ENCODE data around the gene PIGX.

Gene PIGX

GRCh38 chr3:196711838-196712513 lies at the start of gene PIGX, which contains the start of gene CEP19:
Gene PIGX (plus strand): TSS chr3:196712377.
Gene CEP19 (minus strand): TSS chr3:196712250. CDS start chr3:196708657, 3,593 bp downstream.
- peak; percentile 93 to 94 for DNase-seq

DNA sequence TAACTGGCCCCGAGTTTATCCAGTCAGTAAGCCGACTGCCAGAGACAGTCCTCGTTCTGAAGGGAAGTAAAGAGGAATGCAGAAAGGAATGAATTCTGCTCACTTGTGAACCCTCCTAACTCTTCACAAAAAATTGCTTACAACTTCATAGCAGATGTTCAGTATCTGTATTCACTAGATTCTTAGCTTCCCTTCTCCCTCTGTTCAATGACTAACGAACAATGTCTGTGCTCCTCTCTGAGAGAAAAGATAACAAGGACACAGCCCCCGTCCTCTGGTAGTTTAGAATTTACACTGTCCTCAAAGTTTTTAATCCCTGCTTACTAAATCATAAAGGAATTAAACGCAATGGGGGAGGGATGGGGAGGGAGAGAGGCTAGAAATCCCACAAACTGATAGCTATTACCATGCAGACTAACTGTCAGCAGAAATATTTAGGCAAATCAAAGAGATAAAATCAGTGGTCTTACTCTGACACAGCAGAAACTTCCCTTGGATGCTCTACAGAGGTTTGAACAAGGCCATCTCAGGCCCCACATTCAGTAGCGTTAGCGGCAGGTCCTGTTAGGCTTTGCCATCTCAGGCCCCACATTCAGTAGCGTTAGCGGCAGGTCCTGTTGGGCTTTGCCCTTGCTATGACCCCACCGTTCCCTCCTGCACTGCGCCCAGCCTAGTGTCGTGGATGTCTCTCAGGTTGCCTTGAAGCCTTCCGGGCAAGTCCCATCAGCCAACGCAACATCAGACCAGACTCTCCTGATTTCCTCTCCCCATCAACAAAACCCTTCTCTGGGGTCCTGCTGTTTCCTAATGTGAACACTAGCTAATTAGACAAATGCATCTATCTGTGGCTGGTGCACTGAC lies 49.2 kb upstream of the PIGX start:
- DNase-seq: no peak

- DNase-seq: no peak
Measured at GRCh38 chr3:196666001-196666867, 45.9 kb upstream of the PIGX start.

DNA sequence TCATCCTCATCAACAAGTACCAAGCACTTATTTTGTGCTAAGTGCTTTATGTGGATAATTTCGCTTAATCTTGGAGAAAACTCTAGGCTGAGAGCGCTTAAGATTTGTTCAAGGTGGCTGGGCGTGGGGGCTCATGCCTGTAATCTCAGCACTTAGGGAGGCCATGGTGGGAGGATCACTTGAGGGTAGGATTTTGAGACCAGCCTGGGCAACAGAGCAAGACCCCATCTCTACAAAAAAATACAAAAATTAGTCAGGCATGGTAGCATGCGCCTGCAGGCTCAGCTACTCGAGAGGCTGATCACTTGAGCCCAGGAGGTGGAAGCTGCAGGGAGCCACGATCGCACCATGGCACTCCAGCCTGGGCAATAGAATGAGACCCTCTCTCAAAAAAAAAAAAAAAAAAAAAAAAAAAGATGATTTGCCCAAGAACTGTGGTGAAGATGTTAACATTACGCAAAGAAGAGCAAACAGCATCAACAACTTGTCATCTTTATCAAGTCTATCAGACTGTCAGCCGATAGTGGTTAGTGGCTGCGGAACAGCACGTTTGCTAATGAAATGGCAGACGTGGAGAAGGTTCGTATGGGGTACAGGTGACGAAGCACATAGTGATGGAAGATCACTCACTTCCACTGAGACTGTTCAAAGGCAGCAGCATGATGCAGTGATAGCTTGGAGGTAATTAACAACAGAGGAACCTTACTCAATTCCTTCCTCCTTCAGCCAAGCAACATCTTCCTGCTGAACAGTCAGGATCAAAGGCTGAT lies 44.9 kb upstream of the PIGX start:
- DNase-seq: no peak

DNA sequence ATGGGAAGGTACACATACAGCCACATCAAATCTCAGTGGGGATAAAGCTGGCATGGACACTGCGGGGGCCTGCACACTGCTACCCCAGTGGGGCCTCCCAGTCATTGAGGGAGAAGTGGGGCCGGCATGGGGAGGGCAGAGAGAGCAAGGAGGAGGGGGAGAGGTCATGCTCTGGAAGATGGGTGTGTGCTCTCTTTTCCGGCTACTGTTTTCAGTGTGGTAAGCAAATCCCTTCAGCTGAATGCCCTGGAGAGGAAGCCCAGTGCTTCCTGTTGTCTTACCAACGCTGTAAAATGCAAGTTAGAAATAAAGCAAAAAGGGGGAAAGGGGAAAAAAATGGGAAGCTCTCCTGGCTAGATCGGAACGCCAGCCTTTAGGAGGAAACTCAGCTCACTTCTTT lies 41.8 kb upstream of the PIGX start:
- DNase-seq: no peak

- no peak for DNase-seq
Measured at GRCh38 chr3:196673632-196674031, 38.5 kb upstream of the PIGX start.

DNA sequence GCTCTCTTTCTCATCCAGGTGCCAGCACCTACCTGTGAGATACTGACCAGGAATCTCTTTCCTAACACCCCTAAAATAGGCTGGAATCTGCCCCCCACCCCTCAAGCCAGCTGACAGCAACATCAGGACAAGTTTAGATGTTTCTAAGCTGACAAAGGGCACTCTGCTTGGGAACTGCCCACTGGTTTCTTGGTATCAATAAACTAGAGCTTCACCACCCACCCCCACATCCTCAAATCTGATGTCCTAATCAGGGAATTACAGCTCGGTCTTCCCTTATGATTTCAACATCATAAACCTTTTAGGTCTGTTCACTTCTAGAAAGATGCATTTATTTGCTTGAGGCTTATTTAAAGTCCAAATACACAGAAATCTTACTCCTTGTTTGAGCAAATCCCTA lies 34.8 kb upstream of the PIGX start:
- no peak for DNase-seq

DNA sequence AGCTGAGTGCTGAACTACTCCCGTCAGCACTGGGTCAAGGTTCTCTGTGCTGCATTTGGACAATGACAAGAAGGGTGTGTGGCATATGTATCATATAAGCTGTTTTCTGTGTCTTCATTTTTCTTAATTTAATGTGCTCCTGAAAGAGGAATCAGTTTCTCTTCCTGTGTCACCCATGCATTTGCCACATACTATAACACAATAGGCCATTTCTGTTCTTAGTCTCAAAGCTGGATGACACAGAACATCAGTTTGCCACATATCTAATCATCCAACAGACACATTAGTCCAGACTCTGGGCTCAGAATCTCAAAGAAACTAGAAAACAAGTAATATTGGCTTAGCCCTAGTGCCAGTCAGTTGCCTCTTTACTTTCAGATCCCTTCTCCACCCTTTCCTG lies 34.2 kb upstream of the PIGX start:
- DNase-seq: no peak

DNA sequence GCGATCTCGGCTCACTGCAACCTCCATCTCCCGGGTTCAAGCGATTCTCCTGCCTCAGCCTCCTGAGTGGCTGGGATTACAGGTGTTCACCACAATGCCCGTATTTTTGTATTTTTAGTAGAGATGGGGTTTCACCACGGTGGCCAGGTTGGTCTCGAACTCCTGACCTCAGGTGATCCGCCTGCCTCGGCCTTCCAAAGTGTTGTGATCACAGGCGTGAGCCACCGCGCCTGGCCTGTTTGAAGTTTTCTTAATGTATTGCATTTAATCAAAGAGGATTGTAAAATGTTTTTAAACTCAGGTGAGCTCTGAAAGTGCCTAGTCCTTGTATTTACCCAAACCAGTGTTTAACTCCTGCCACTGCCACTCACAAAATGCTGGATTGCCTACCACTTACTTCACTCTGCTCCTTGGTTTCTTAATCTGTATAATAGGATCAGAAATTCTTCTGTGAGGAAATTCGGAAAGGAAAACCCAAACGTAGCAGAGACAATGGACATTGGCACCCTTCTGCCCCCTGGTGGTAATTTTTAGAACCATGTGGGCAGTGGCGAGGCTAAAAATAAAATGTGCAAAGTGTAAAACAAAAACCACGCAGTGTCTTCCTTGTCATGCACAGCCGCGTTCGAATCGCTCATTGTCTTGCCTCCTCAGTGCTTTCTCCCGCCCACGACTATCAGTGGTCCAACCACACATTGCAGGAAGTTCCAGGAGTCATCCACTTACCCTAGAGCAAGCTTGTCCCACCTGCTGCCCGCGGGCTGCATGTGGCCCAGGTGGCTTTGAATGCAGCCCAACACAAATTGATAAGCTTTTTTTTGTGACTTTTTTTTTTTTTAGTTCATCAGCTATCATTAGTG lies 27.4 kb upstream of the PIGX start:
- DNase-seq: peak; percentile 64 to 80

DNA sequence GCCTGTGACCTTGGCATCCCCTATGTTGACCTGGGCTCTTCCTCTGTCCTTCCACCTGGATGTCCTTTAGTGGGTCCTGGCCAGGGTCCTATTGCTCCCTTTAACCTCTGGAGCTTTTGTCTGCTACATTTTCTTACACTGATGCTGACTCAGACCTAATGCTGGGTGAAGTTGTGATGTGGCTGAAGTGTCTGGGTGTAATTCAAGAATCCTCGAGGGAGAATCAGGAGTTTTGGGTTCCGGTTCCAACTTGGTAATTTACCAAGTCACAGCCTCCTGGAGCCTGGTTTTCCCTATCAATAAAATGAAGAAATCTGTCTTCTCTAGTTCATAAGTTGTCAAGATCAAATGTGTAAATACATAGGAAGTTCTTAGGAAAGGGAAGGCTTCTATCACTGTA lies 25.7 kb upstream of the PIGX start:
- no peak for DNase-seq

DNA sequence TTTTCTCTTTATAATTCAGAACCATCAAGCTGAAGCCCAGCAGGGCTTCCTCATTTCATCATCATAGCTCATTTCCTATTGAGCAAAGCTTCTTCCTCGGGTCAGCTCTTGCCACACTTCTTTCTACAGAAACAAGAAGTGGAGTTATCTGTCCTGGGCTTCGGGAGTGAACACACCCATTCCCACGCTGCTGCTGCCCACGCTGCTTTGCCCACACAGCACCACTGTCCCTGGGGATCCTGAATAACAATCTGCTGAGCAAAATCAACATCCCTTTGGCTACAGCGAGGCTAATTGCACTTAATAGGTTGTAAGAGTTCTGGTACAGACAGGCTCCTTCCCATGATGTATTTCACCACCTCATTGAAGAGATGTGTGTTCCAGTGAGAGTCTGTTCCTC lies 23.8 kb upstream of the PIGX start:
- DNase-seq: peak; percentile 19 to 40

GRCh38 chr3:196689941-196690660 lies 22.1 kb upstream of the PIGX start:
- DNase-seq: no peak

DNA sequence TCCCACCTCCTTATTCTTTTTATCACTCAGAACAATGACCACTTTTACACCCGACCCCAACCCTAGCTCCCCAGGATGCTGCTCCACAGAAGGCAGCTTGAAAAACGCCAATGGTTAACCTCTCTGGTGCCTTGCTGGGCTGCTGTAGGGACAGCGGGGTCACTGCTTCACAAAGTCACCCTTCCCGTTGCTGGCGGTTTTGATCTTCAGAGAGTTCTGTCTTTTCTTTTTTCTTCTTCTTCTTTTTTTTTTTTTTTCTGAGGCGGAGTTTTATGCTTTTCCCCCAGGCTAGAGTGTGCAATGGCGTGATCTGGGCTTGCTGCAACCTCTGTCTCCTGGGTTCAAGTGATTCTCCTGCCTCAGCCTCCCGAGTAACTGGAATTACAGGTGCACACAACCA lies 20.8 kb upstream of the PIGX start:
- DNase-seq: no peak

DNA sequence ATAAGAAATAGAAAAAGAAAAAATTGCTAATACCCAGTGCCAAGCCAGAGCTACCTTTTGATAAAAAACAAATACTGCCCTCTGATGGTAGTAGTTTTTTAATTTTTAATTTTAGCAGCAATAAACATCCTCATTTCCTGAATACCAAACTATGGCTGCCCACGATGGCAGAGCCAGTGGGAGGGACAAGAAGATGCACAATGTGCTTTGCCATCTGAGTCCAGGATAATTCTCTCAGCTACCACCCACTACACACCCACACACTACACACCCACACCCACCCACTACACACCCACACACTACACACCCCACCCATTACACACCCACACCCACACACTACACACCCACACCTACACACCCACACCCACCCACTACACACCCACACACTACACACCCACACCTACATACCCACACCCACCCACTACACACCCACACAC lies 18.0 kb upstream of the PIGX start:
- peak; percentile 33 to 65 for DNase-seq

DNA sequence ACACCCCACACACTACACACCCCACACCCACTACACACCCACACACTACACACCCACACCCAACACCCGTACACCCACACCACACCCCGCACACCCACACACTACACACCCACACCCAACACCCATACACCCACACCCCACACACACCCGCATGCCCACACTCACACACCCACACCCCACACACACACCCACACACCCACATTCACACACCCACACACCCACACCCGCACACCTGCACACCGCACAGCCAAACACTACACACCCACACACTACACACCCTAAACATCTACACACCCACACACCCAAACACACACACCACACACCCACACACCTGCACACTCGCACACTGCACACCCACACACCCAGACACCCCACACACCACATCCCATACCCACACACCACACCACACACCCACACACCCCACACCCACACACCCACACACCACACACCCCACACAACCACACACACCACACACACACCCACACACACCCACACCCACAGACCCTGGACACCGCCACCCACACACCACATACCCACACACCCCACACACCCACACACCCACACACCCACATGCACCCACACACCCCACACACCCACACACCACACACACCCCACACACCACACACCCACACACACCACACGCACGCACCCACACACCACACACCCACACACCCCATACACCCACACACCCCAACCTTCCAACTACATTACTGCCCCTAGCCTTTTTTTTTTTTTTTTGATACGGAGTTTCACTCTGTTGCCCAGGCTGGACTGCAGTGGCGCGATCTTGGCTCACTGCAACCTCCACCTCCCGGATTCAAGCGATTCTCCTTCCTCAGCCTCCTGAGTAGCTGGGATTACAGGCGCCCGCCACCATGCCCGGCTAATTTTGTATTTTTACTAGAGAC lies 17.0 kb upstream of the PIGX start:
- DNase-seq: peak; percentile 9 to 38

DNA sequence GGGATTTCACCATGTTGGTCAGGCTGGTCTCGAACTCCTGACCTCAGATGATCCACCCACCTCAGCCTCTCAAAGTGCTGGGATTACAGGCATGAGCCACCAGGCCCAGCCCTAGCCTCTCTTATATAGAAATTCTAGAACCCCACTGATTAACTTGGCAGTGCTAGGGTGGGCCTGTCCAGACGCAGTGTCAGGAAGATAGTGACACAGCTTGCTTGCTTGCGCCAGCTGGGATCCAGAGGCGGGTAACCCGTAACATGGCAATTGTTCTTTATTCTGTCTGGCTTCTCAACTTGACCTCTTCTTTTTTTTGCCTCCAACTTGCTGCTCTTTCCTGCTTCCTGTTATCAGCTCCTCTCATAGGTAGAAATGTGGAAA lies 16.3 kb upstream of the PIGX start:
- DNase-seq: no peak

GRCh38 chr3:196697270-196697669 lies 14.9 kb upstream of the PIGX start:
- no peak for DNase-seq

GRCh38 chr3:196699749-196700148 lies 12.4 kb upstream of the PIGX start:
- DNase-seq: no peak

DNA sequence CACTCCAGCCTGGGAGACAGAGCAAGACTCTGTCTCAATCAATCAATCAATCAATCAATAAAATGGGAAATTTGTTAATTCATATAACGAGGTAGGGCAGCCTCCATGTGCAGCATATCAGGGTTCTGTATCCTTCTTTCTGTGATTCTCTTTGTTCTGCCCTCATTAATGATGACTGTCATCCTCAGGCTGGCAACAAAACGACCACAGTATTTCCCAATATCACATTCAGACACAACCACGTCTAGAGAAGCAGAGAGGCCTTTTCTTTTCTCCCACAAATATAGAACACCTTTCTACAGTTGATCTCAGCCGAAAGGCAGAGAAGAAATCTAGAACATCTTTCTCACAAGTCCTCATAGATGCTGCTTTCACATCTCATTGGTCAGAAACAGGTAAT lies 11.4 kb upstream of the PIGX start:
- no peak for DNase-seq

- DNase-seq: no peak
Measured at GRCh38 chr3:196706327-196706726, 5.8 kb upstream of the PIGX start.
